ENCODE data around the gene LRRTM1.
A peak's percentile ranks its signal among the peaks of the same experiment; 100 is the strongest.

Gene LRRTM1

GRCh38 chr2:80330527-80331450 is 26.2 kb upstream of the LRRTM1 start:
- DNase-seq (ENCODE audit: insufficient read length, low spot score) (no peak), FAIRE-seq (no peak)
- TF ChIP-seq SPI1 (IDR thresholded peaks at IDR 0.05; ENCODE audit: low read depth, low read length) (no peak), POLR2A (IDR thresholded peaks at IDR 0.05; ENCODE audit: low read depth, low read length) (no peak), PAX5 (IDR thresholded peaks at IDR 0.05; ENCODE audit: insufficient read depth, low read length, severe bottlenecking) (no peak), POLR2AphosphoS5 (IDR thresholded peaks at IDR 0.05; ENCODE audit: low read depth, low read length) (no peak), POU2F2 (IDR thresholded peaks at IDR 0.05; ENCODE audit: low read depth, low read length) (no peak), TAF1 (IDR thresholded peaks at IDR 0.05; ENCODE audit: low read depth, low read length) (no peak)

- FAIRE-seq (no peak), DNase-seq (ENCODE audit: insufficient read length, low spot score) (no peak)
- TF ChIP-seq PAX5 (IDR thresholded peaks at IDR 0.05; ENCODE audit: insufficient read depth, low read length, severe bottlenecking) (no peak), POLR2A (IDR thresholded peaks at IDR 0.05; ENCODE audit: low read depth, low read length) (no peak), POU2F2 (IDR thresholded peaks at IDR 0.05; ENCODE audit: low read depth, low read length) (no peak), TAF1 (IDR thresholded peaks at IDR 0.05; ENCODE audit: low read depth, low read length) (no peak), SPI1 (IDR thresholded peaks at IDR 0.05; ENCODE audit: low read depth, low read length) (no peak), POLR2AphosphoS5 (IDR thresholded peaks at IDR 0.05; ENCODE audit: low read depth, low read length) (no peak)
Observed at GRCh38 chr2:80329491-80329890, 24.9 kb upstream of the LRRTM1 start.

- FAIRE-seq (no peak), DNase-seq (ENCODE audit: insufficient read length, low spot score) (no peak)
- TF ChIP-seq TAF1 (IDR thresholded peaks at IDR 0.05; ENCODE audit: low read depth, low read length): no peak
- TF ChIP-seq POU2F2 (IDR thresholded peaks at IDR 0.05; ENCODE audit: low read depth, low read length): no peak
- no peak; the same call in 1 of the 2 replicates for TF ChIP-seq SPI1 (IDR thresholded peaks at IDR 0.05; ENCODE audit: low read depth, low read length)
- no peak for TF ChIP-seq POLR2AphosphoS5 (IDR thresholded peaks at IDR 0.05; ENCODE audit: low read depth, low read length)
- no peak for TF ChIP-seq PAX5 (IDR thresholded peaks at IDR 0.05; ENCODE audit: insufficient read depth, low read length, severe bottlenecking)
- TF ChIP-seq POLR2A (IDR thresholded peaks at IDR 0.05; ENCODE audit: low read depth, low read length): no peak
Observed at GRCh38 chr2:80328159-80328571, 23.6 kb upstream of the LRRTM1 start.

GRCh38 chr2:80326861-80327260 is 22.3 kb upstream of the LRRTM1 start:
- DNase-seq (ENCODE audit: insufficient read length, low spot score): no peak
- TF ChIP-seq PAX5 (IDR thresholded peaks at IDR 0.05; ENCODE audit: insufficient read depth, low read length, severe bottlenecking): no peak
- TF ChIP-seq POLR2A (IDR thresholded peaks at IDR 0.05; ENCODE audit: low read depth, low read length): no peak
- no peak for TF ChIP-seq POLR2AphosphoS5 (IDR thresholded peaks at IDR 0.05; ENCODE audit: low read depth, low read length)
- TF ChIP-seq SPI1 (IDR thresholded peaks at IDR 0.05; ENCODE audit: low read depth, low read length): no peak
- no peak for TF ChIP-seq POU2F2 (IDR thresholded peaks at IDR 0.05; ENCODE audit: low read depth, low read length)
- TF ChIP-seq TAF1 (IDR thresholded peaks at IDR 0.05; ENCODE audit: low read depth, low read length): no peak
- no peak for FAIRE-seq

- no peak for DNase-seq (ENCODE audit: insufficient read length, low spot score)
- peak; percentile 41 for FAIRE-seq
Observed at GRCh38 chr2:80326214-80326613, 21.7 kb upstream of the LRRTM1 start.

GRCh38 chr2:80324525-80324924 is 20.0 kb upstream of the LRRTM1 start:
- DNase-seq (ENCODE audit: insufficient read length, low spot score) (no peak), FAIRE-seq (no peak)
- TF ChIP-seq SPI1 (IDR thresholded peaks at IDR 0.05; ENCODE audit: low read depth, low read length) (no peak), POLR2A (IDR thresholded peaks at IDR 0.05; ENCODE audit: low read depth, low read length) (no peak), POLR2AphosphoS5 (IDR thresholded peaks at IDR 0.05; ENCODE audit: low read depth, low read length) (no peak), PAX5 (IDR thresholded peaks at IDR 0.05; ENCODE audit: insufficient read depth, low read length, severe bottlenecking) (no peak), POU2F2 (IDR thresholded peaks at IDR 0.05; ENCODE audit: low read depth, low read length) (no peak), TAF1 (IDR thresholded peaks at IDR 0.05; ENCODE audit: low read depth, low read length) (no peak)

More at GRCh38 chr2:80326214-80326613, 21.7 kb upstream of the LRRTM1 start:
- TF ChIP-seq POLR2A (IDR thresholded peaks at IDR 0.05; ENCODE audit: low read depth, low read length) (no peak), PAX5 (IDR thresholded peaks at IDR 0.05; ENCODE audit: insufficient read depth, low read length, severe bottlenecking) (no peak), POLR2AphosphoS5 (IDR thresholded peaks at IDR 0.05; ENCODE audit: low read depth, low read length) (no peak), TAF1 (IDR thresholded peaks at IDR 0.05; ENCODE audit: low read depth, low read length) (no peak)

- TF ChIP-seq TAF1 (IDR thresholded peaks at IDR 0.05; ENCODE audit: low read depth, low read length) (no peak), SPI1 (IDR thresholded peaks at IDR 0.05; ENCODE audit: low read depth, low read length) (no peak)
- FAIRE-seq: no peak
- DNase-seq (ENCODE audit: insufficient read length, low spot score): no peak
Observed at GRCh38 chr2:80323610-80324009, 19.1 kb upstream of the LRRTM1 start.

GRCh38 chr2:80322958-80323357 is 18.4 kb upstream of the LRRTM1 start:
- TF ChIP-seq SPI1 (IDR thresholded peaks at IDR 0.05; ENCODE audit: low read depth, low read length) (no peak), POLR2A (IDR thresholded peaks at IDR 0.05; ENCODE audit: low read depth, low read length) (no peak), POLR2AphosphoS5 (IDR thresholded peaks at IDR 0.05; ENCODE audit: low read depth, low read length) (no peak), TAF1 (IDR thresholded peaks at IDR 0.05; ENCODE audit: low read depth, low read length) (no peak), POU2F2 (IDR thresholded peaks at IDR 0.05; ENCODE audit: low read depth, low read length) (no peak), PAX5 (IDR thresholded peaks at IDR 0.05; ENCODE audit: insufficient read depth, low read length, severe bottlenecking) (no peak)
- FAIRE-seq (no peak), DNase-seq (ENCODE audit: insufficient read length, low spot score) (no peak)

GRCh38 chr2:80322311-80322920 is 17.9 kb upstream of the LRRTM1 start:
- DNase-seq (ENCODE audit: insufficient read length, low spot score): no peak
- no peak for TF ChIP-seq POLR2AphosphoS5 (IDR thresholded peaks at IDR 0.05; ENCODE audit: low read depth, low read length)
- TF ChIP-seq POU2F2 (IDR thresholded peaks at IDR 0.05; ENCODE audit: low read depth, low read length): no peak
- no peak for TF ChIP-seq PAX5 (IDR thresholded peaks at IDR 0.05; ENCODE audit: insufficient read depth, low read length, severe bottlenecking)
- TF ChIP-seq TAF1 (IDR thresholded peaks at IDR 0.05; ENCODE audit: low read depth, low read length): no peak
- no peak for TF ChIP-seq SPI1 (IDR thresholded peaks at IDR 0.05; ENCODE audit: low read depth, low read length)
- TF ChIP-seq POLR2A (IDR thresholded peaks at IDR 0.05; ENCODE audit: low read depth, low read length): no peak
- FAIRE-seq: no peak

Data from GM12891 (cell line).